B cell (primary cell): Measurements from ENCODE around the gene DNAH6. TPM values are rescaled to one million over a fixed set of nuclear protein-coding genes. Genes with fewer than 3 reads are reported as not detected.

ENCODE experiments used
- ATAC-seq: fragments of 200-7000 bp; cut with Tn5 transposase; one replicate; pipeline ENCODE4 v1.10.0; 2021; ENCODE audit warnings: low read depth, mild to moderate bottlenecking, moderate number of reproducible peaks, moderate library complexity
- CTCF ChIA-PET: fragments of 350-600 bp; sonication (Branson Sonifier 250); formaldehyde crosslinking; loops from one replicate; lab custom pipeline; 2021; ENCODE audit warnings: antibody characterized with exemption, inconsistent platforms; lab: Charles Lee
- POLR2A ChIA-PET: fragments of 350-600 bp; sonication (Branson Sonifier 250); formaldehyde crosslinking; loops from one replicate; lab custom pipeline; 2021; ENCODE audit warnings: antibody characterized with exemption; lab: Charles Lee
- DNase-seq: peaks from one replicate; pipeline ENCODE4 v3.0.0; 2013
- H2AFZ ChIP-seq: 2 replicates; pipeline ENCODE4 v1.6.1; 2012; ENCODE audit warnings: mild to moderate bottlenecking, low read depth, low read length; ENCODE audit not compliant: insufficient read depth, poor library complexity, severe bottlenecking
- H3K27ac ChIP-seq, 2 donors: 1 replicate in 1 of 2; 2 replicates in 1 of 2; pipeline ENCODE4 v1.5.1; 2012 to 2013; ENCODE audit warnings: low read length in 2 of 2, mild to moderate bottlenecking in 2 of 2, moderate library complexity in 1 of 2
- H3K27me3 ChIP-seq, 4 experiments: fragments of 200-600 bp in 1 of 4; sonication (generic) in 1 of 4; replicated peaks in 1 of 4; 1 replicate in 2 of 4; 2 replicates in 2 of 4; pipeline versions ENCODE4 v1.6.1 to v1.7.0; 2013 to 2016; ENCODE audit warnings: low read length in 3 of 4, mild to moderate bottlenecking in 2 of 4, mixed read lengths in 1 of 4, moderate library complexity in 1 of 4; ENCODE audit not compliant: insufficient read depth in 4 of 4, control insufficient read depth in 3 of 4; ENCODE audit errors: control extremely low read depth in 1 of 4
- H3K36me3 ChIP-seq, 2 experiments: replicated peaks in 1 of 2; 1 replicate in 1 of 2; 2 replicates in 1 of 2; pipeline versions ENCODE4 v1.6.1 to v1.7.1; 2013; ENCODE audit warnings: low read length in 1 of 2; ENCODE audit not compliant: insufficient read depth in 2 of 2, control insufficient read depth in 1 of 2; ENCODE audit errors: control extremely low read depth in 1 of 2, extremely low read depth in 1 of 2
- H3K4me1 ChIP-seq, 2 donors: fragments of 200-600 bp in 1 of 2; sonication (generic) in 1 of 2; 1 replicate in 1 of 2; 2 replicates in 1 of 2; pipeline versions ENCODE4 v1.5.1 to v1.6.1; 2013 to 2017; ENCODE audit warnings: low read length in 2 of 2; ENCODE audit not compliant: control insufficient read depth in 2 of 2, insufficient read depth in 2 of 2
- H3K4me2 ChIP-seq: replicated peaks from 2 replicates; pipeline ENCODE3; 2012; ENCODE audit warnings: mild to moderate bottlenecking, low read depth, low read length; ENCODE audit not compliant: poor library complexity, severe bottlenecking
- H3K4me3 ChIP-seq, 5 experiments: fragments of 200-600 bp in 1 of 5; sonication (generic) in 1 of 5; 1 replicate in 3 of 5; 2 replicates in 2 of 5; pipeline versions ENCODE4 v1.5.1 to v1.7.0; 2011 to 2016; ENCODE audit warnings: low read length in 4 of 5, mild to moderate bottlenecking in 4 of 5, low read depth in 2 of 5, control low read depth in 1 of 5, moderate library complexity in 1 of 5; ENCODE audit not compliant: insufficient read depth in 1 of 5; ENCODE audit errors: control extremely low read depth in 1 of 5, extremely low read depth in 1 of 5
- H3K79me2 ChIP-seq: fragments of 200-600 bp; sonication (generic); one replicate; pipeline ENCODE4 v1.6.0; 2016; ENCODE audit warnings: low read length; ENCODE audit not compliant: control insufficient read depth, insufficient read depth
- H3K9ac ChIP-seq: fragments of 200-600 bp; sonication (generic); 2 replicates; pipeline ENCODE4 v1.6.1; 2017; ENCODE audit warnings: mild to moderate bottlenecking, low read length, moderate library complexity
- H3K9me3 ChIP-seq, 3 donors: one replicate each; pipeline versions ENCODE4 v1.6.1 to v1.7.1; 2013; ENCODE audit warnings: low read length in 2 of 3; ENCODE audit not compliant: control insufficient read depth in 2 of 3, insufficient read depth in 1 of 3; ENCODE audit errors: control extremely low read depth in 1 of 3
- H4K20me1 ChIP-seq: 2 replicates; pipeline ENCODE4 v1.6.0; 2012; ENCODE audit warnings: mild to moderate bottlenecking, low read length; ENCODE audit not compliant: insufficient read depth, control insufficient read depth, poor library complexity, severe bottlenecking
- H3K27ac Mint-ChIP-seq: one replicate; pipeline ENCODE4 v1.8.0; 2021; ENCODE audit warnings: mixed read lengths
- H3K27me3 Mint-ChIP-seq: one replicate; pipeline ENCODE4 v1.8.0; 2021; ENCODE audit warnings: mixed read lengths
- H3K4me1 Mint-ChIP-seq: one replicate; pipeline ENCODE4 v1.8.0; 2021; ENCODE audit warnings: mixed read lengths
- H3K4me3 Mint-ChIP-seq: one replicate; pipeline ENCODE4 v1.8.0; 2021; ENCODE audit warnings: mixed read lengths
- H3K9me3 Mint-ChIP-seq: one replicate; pipeline ENCODE4 v1.8.0; 2022; ENCODE audit warnings: mixed read lengths; ENCODE audit not compliant: insufficient read depth
- EZH2 ChIP-seq: IDR thresholded peaks from 2 replicates; pipeline ENCODE4 v1.6.1; 2012; ENCODE audit warnings: borderline replicate concordance, low read depth, mild to moderate bottlenecking, moderate library complexity, low read length; ENCODE audit not compliant: insufficient read depth, poor library complexity, severe bottlenecking
- WGBS: methylation state at CpG from one replicate; pipeline ENCODE4 v1.1.5; 2013; ENCODE audit warnings: missing lambda C conversion rate; ENCODE audit not compliant: insufficient coverage; 5-methylcytosine and 5-hydroxymethylcytosine counted together
- intact Hi-C: fragments of 100-400 bp; cut with micrococcal nuclease; formaldehyde crosslinking; loops from one replicate; pipeline ENCODE4 v1.10.0; 2022
- polyA plus RNA-seq: library from polyadenylated mRNA; depleted of rRNA; stranded (reverse); fragments of >200 nt; gene quantifications from 2 replicates; pipeline ENCODE4 v1.2.3, GENCODE V29; 2012
- total RNA-seq, 2 donors: library from RNA; stranded (reverse); fragments of 120-200 nt in 1 of 2; gene quantifications; 1 replicate in 1 of 2; 2 replicates in 1 of 2; pipeline versions ENCODE4 v1.2.3 to v1.2.4, GENCODE V29; 2013 to 2022
- TF ChIP-seq, protein P1 (sequence below): fragments of 200-600 bp; IDR thresholded peaks from one replicate; pipeline ENCODE4 v1.8.0; 2022; ENCODE audit warnings: antibody characterized with exemption, mild to moderate bottlenecking

The DNAH6 gene
- total and polyA plus RNA-seq, 2 donors (not counting 1 experiment from before 2014, with no cell fraction given) = 0.01 to 1.9 TPM

DNA sequence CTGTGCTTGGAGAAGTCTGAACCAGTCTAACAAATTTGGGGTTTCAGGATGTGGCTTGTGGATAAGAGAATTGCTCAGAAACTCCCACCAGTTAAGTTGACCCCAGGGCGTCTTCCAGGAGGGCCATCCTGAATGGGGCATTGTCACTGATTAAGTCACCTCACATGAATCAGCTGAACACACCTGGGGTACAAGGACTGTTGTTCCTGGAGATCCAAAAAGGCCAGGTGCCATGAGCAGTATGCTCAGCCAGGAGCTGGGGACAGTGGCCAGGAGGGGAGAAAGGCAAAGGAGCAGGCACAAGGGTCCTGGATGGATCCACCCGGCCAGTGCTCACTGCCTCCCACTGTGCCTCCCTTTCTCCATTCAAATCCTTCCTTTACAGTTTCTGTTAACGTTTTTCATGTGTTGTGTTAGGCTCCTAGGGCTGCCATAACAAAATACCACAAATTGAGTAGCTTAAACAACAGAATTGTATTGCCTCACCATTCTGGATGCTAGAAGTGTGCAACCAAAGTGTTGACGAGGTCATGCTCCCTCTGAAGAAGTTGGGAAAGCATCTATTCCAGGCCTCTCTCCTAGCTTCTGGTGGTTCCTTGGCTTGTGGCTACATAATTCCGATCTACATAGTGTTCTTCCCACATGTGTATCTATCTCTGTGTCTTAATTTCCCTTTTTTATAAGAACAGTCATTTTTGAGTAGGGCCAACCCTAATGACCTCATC, 331.2 kb downstream of the DNAH6 start:
- ChIA-PET CTCF (no interaction called here), POLR2A (no interaction called here)
- peaks cover 38 to 41% of the 10 kb centered on the region in 2 donors for H3K4me1 ChIP-seq
- ATAC-seq (no peak), DNase-seq (no peak)
- H3K4me3 ChIP-seq = no peak overlapping the region
- H3K27ac ChIP-seq = peak overlapping the region in 1 of 2 donors; percentile 8
- H3K9me3 Mint-ChIP-seq = no peaks in the 10 kb centered on the region
- no peak overlapping the region for H2AFZ ChIP-seq
- peaks cover 40% of the 10 kb centered on the region for H3K4me1 Mint-ChIP-seq
- peak overlapping the region; percentile 97 for H3K27ac Mint-ChIP-seq
- peaks cover 0 to 8% (median 0%) of the 10 kb centered on the region in 3 donors for H3K9me3 ChIP-seq
- H3K36me3 ChIP-seq = no peaks in the 10 kb centered on the region
- H3K9ac ChIP-seq = no peak overlapping the region
- H3K4me2 ChIP-seq = peak overlapping the region; percentile 68
- peak overlapping the region; percentile 49 for H3K4me3 Mint-ChIP-seq
- no peaks in the 10 kb centered on the region for H4K20me1 ChIP-seq
- 80% methylated on average over 1 of the region's 5 CpGs for WGBS
- H3K27me3 ChIP-seq = no peaks in the 10 kb centered on the region
- H3K79me2 ChIP-seq = peaks cover 31% of the 10 kb centered on the region
- H3K27me3 Mint-ChIP-seq = no peaks in the 10 kb centered on the region
- TF ChIP-seq, protein P1, sequence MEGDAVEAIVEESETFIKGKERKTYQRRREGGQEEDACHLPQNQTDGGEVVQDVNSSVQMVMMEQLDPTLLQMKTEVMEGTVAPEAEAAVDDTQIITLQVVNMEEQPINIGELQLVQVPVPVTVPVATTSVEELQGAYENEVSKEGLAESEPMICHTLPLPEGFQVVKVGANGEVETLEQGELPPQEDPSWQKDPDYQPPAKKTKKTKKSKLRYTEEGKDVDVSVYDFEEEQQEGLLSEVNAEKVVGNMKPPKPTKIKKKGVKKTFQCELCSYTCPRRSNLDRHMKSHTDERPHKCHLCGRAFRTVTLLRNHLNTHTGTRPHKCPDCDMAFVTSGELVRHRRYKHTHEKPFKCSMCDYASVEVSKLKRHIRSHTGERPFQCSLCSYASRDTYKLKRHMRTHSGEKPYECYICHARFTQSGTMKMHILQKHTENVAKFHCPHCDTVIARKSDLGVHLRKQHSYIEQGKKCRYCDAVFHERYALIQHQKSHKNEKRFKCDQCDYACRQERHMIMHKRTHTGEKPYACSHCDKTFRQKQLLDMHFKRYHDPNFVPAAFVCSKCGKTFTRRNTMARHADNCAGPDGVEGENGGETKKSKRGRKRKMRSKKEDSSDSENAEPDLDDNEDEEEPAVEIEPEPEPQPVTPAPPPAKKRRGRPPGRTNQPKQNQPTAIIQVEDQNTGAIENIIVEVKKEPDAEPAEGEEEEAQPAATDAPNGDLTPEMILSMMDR = no peak
- no peak for TF ChIP-seq EZH2
- intact Hi-C loops = no loop called here

- no peak overlapping the region for H3K9ac ChIP-seq
Measured at GRCh38 chr2:84849271-84849952, 333.1 kb downstream of the DNAH6 start.

More at GRCh38 chr2:84849271-84849952, 333.1 kb downstream of the DNAH6 start:
- POLR2A ChIA-PET = no interaction called here
- Histone ChIP-seq H3K36me3 (no peaks in the 10 kb centered on the region), H4K20me1 (no peaks in the 10 kb centered on the region), H3K9me3 (peaks cover 0 to 18% (median 10%) of the 10 kb centered on the region in 3 donors), H3K4me1 (peaks cover 33 to 34% of the 10 kb centered on the region in 2 donors), H3K27me3 (no peaks in the 10 kb centered on the region), H3K4me2 (no peak overlapping the region), H3K4me3 (no peak overlapping the region), H3K27ac (no peak overlapping the region), H3K79me2 (peaks cover 21% of the 10 kb centered on the region), H2AFZ (no peak overlapping the region)
- TF ChIP-seq EZH2 = no peak
- TF ChIP-seq, protein P1 = no peak
- no peak overlapping the region for H3K4me3 Mint-ChIP-seq
- H3K27ac Mint-ChIP-seq = peak overlapping the region; percentile 16
- CTCF ChIA-PET = no interaction called here
- 82% methylated on average over 5 of the region's 8 CpGs for WGBS
- intact Hi-C loops = no loop called here
- H3K9me3 Mint-ChIP-seq = no peaks in the 10 kb centered on the region
- no peak for ATAC-seq
- no peak for DNase-seq
- no peaks in the 10 kb centered on the region for H3K27me3 Mint-ChIP-seq
- peaks cover 33% of the 10 kb centered on the region for H3K4me1 Mint-ChIP-seq
